CMK (cell line): ENCODE measurements around the gene DNMT3A.

Experiments
- DNase-seq: peaks from one replicate; pipeline ENCODE4 v3.0.0-alpha.2; 2010; ENCODE audit warnings: low read depth

DNMT3A gene

DNA sequence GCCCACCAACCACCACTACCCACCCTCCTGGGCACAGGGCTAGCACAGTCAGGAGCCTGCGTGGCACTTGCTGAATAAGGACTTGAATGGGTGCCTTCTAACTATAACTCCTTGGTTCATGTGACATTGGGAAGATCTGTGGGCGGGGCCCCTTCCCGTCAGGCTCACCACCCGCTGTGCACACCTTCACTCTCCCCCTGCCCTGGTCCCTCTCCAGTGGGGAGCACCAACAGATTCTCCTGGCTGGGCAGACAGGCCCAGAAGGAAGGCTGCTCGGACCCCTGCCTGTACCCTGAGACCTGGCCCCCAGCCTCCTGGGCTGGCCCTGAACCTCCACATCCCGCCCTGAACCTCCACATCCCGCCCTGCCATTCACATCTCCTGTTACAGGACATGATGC, 139.9 kb downstream of the DNMT3A start:
- DNase-seq = no peak

GRCh38 chr2:25201265-25201664, 140.5 kb downstream of the DNMT3A start:
- no peak for DNase-seq

DNA sequence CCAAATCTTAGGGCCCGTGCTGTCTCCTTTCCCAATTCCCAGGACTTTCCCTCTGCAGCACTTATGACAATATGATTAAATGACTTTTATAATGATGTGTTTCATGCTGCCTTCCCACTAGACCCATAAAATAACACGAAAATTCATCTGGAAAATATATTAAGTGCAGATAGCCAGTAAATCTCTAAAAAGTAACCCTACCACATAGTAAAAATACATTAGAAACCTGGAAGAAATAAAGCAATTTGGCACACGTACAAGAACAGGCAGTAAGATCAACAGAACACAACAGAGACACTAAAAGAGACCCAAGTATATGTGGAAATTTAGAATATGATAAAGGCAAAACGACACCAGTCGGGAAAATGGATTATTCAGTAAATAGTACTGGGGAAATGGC, 143.1 kb downstream of the DNMT3A start:
- DNase-seq = no peak

- no peak for DNase-seq
Measured at GRCh38 chr2:25198209-25198525, 143.6 kb downstream of the DNMT3A start.

- DNase-seq = no peak
Measured at GRCh38 chr2:25197336-25198208, 144.2 kb downstream of the DNMT3A start.

DNA sequence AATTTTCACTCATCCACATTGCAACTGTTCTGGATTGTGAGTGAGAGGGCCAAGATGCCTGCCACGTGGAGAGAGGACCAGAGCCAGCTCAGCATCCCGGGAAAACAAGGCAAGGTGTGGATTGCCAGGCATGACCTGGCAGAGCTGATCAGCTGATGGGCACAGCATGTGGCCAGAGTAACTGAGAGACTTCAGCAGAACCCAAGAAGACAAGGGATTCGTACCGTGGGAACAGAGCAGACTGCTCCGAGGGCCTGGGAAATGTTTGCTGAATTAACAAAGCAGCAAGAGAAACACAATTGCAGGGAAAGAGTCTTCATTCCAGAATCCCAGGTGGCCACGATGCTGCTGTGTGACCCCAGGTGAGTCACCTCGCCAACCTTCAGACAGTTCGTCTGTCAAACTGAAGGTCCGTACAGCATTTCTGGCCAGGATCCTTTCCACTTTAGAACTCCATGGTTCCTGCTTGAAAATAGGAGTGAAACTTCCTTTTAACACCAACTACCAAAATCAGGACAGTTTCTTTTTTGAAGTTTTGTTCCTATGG, 147.1 kb downstream of the DNMT3A start:
- no peak for DNase-seq

GRCh38 chr2:25190536-25190935, 151.2 kb downstream of the DNMT3A start:
- no peak for DNase-seq

DNA sequence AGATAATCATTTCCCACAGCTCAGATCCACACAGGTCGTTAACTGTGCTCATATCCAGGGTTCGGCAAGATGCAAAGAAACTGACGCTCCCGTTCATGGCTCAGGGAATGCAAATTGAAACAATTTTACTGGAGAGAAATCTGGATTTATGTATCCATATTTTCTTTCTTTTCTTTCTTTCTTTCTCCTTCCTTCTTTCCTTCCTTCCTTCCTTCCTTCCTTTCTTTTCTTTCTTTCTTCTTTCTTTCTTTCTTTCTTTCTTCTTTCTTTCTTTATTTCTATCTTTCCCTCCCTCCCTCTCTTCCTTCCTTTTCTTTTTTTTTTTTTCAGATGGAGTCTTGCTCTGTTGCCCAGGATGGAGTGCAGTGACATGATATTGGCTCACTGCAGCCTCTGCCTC, 153.3 kb downstream of the DNMT3A start:
- no peak for DNase-seq

DNA sequence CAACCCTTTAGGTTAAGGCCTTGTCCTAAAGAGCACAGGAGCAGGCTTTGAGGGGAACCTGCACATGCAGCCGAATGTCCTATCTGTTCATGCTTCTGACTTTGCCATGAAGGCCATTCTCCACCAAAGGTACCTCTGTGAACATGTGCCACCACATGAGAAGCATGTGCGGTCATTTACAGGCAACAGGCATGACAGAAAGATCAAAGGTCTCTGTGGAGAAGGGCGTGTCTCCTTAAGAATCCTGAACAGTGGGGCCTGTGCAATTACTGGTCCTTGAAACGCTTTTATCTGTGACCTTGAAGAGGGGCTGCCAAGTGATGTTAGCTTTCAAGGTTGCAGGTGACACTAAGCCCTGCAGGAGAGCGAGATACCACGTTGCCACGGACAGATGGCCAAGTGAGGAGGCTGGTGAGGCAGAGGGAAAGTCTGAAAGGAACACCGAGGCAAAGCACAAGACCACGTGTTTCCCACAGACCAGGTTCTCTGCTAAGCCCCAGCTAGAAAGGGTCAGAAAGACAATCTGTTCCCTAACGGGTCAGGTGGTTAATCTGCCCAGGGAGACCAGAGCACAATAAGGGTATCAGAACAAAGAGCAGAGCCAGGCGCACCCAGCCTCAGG, 153.9 kb downstream of the DNMT3A start:
- DNase-seq = no peak

DNA sequence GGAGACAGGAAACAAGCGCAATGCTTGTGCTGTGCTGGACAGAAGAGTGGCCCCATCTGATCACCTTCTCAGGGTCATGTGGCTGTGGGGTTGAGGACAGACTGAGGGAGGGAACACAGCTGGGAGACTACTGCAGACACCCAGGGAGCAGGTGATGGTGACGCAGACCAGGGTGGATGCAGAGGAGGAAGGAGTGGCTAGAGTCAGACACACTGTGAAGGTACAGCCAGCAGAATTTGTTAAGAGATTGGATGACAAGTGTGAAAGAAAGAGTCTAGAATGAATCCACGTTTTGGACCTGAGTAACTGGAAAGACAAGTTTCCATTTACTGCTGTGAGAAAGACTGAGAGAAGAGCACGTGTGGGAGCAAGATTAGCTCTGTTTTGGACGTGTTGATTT, 157.5 kb downstream of the DNMT3A start:
- no peak for DNase-seq

DNA sequence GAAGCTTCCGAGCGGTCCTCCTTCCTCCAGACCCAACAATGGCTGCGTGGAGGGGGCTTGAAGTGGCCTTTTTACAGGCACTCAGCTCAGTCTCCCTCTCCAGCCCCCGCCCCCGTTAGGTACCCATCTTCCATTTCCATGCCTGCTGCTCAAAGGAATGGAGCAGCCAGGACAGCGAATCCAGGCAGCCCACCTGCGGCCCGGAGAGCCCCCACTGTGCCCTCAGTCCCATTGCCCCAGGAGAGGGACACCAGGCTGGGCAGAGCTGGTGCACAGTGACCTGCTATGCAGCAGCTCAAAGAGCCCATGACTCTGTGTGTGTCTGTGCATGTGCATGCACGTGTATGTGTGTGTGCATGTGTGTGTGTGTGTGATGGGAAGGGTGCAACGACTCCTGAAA, 162.7 kb downstream of the DNMT3A start:
- no peak for DNase-seq
